LHCN-M2 (cell line): ENCODE results near the gene SHROOM1. TPM values are rescaled to one million over a fixed set of nuclear protein-coding genes. Genes with fewer than 3 reads are reported as not detected.
A peak's percentile ranks its signal among the peaks of the same experiment; 100 is the strongest.

Experiments used
- DNase-seq: peaks from one replicate; pipeline ENCODE4 v3.0.0-alpha.2; 2012; ENCODE audit warnings: low read depth
- total RNA-seq: library from RNA; depleted of rRNA; stranded (reverse); fragments of >200 nt; gene quantifications from 2 replicates; pipeline ENCODE4 v1.2.3, GENCODE V29; 2014

The SHROOM1 gene
- total RNA-seq, 1 experiment from 2014 or later = 13.3 TPM

DNA sequence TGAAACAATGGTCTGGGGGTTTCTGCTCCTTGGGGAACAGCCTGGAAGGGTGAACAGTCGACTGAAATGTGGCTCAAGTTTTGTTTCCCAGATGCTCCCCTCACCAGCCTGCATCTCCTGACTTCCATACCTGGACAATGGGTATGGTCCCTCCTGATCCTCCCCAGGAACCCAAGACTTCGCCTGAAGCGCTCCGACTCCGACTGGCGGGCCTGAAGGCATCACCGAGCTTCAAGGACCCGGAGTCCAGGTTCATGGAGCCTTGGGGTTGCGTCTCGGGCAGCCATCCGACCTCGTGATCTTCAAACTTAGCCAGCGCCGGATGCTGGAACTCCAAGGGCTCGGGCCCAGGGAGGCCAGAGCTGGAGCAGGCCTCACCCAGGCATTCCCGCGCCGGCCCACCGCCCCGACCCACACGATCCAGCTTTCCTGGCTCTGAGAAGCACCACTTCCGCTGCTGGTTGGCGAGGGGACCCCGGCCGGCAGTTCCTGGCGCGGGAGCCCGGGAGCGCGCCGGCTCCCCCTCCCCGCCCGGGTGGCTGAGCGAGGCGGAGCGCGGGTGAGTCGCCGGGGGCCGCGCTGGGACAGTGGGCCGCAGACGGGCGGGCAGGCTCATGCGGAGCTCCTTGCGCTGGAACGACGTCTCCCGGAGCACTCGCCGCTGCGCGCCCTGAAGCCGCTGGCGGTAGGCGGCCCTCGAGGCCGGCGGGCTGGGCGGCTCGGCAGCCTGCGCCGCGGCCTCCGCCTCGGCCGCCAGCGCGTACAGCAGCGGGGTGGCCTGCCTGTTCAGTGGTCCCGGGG is 5.2 kb downstream of the SHROOM1 start:
- DNase-seq = no peak

DNA sequence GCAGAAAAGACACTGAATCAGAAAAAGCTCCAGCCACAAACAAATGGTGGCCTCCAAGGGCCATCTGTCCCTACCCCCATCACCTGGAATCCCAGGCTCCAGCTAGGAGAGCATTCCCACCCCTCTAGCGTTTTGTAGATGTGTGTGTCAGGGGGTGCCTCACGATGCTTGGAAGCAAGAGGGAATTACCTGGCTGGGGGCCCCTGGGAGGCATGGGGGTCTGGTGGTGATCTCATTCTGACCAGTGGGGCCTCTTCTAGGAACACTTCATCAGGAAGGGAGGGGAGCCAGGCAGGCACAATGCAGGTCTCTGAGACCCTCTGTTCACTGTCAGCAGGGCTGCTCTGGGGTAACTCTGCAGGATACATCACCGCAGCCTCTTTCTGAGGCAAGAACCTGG is 6.0 kb downstream of the SHROOM1 start:
- DNase-seq = no peak

DNA sequence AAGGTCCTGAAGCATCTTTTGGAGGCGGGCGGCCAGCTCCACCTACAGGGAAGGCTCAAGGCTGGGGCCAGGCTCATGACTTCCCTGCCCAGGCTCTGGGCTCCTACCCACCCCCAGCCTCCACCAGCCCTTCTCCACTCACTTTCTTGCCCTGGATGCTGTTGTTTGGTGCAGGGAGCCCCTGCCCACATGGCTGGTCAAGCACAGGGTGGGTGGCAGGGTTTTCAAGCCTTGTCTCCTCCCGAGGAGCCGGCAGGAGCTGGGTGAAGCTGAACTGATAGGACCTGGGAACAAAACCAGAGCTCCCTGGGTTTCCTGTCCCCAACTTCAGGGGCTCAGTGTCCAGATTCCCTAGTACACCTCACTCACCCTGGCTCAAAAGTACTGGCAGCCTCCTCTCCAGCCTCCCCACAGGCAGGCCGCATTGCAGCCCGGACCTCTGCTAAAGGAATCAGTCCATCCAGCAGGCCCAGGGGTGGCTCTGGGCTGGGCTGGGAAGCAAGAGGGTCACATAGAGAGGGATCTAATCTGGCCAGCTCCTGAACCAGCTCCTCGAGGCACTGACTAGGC is 6.9 kb downstream of the SHROOM1 start:
- no peak for DNase-seq

DNA sequence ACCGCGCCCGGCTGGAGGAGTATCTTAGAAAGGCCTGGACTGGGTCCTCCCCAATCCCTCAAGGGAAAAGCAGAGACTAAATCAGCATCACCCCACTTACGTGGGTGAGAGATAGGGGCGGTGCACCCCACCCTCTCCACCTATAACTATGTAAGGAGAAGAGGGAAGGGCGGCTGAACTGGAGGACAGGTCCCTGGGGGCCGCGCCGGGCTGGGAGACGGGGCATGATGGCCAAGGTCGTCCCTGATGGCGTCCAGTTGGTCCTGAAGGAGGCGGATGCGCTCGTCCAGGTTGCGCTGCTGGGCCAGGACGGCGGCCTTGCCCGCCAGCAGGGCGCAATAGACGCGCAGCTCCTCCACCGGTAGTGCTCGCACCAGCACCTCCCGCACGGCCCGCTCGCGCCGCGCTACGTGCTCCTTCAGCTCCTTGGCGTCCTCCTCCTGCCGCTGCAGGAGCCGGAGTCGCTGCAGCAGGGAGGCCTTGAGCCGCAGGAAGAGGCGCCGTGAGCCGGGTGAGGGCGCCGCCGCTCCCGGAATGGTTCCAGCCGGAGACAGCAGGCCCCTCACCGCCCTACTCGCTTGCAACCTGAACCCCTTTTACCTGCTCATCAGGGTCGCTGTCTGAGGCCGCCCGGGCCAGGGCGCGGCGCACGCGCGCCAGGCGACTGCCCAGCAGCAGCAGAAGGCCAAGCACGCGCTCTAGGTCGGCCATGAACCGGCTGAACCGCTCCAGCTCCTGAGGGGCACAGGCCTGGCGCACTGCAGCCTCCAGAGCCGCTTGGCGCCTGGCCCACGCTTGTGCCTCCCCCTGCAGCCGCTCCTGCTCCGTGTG is 7.6 kb downstream of the SHROOM1 start:
- DNase-seq = no peak

DNA sequence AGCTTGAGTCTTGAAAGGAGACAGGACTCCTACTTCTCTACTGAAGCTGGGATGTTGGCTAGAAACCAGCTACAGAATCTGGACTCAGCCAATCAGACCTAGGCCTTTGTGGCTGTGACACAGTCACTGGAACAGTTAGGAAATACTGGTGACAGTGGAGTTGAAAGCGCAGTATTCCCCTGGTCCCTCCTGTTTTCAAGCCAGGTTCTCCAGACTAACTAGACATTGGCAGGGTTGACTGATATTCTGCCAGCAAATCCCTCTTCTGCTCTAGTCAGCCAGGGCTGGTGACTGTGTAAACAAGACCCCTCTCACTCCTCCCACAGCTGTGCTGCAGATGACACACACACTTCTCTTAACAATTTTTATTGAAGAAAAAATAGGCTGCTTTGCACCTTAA is 8.7 kb downstream of the SHROOM1 start:
- DNase-seq = no peak

DNA sequence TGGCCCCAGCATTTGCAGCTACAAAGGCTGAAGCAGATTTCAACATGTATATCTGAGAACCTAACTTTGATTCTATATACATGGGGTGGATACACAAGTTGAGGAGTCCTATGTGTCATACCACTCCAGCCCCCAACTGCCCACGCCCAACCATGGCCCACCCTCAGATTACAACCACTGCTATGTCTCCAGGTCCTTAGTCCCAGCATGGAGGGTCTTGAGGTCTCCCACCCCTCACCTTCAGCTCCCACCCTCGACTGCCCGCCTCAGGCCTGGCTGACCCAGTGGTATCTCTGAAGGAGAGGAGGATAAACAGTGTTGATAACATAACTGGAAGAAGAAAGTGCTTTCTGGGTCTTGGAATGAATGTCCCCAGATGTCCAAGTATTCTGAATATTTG is 9.1 kb downstream of the SHROOM1 start:
- DNase-seq = no peak

DNA sequence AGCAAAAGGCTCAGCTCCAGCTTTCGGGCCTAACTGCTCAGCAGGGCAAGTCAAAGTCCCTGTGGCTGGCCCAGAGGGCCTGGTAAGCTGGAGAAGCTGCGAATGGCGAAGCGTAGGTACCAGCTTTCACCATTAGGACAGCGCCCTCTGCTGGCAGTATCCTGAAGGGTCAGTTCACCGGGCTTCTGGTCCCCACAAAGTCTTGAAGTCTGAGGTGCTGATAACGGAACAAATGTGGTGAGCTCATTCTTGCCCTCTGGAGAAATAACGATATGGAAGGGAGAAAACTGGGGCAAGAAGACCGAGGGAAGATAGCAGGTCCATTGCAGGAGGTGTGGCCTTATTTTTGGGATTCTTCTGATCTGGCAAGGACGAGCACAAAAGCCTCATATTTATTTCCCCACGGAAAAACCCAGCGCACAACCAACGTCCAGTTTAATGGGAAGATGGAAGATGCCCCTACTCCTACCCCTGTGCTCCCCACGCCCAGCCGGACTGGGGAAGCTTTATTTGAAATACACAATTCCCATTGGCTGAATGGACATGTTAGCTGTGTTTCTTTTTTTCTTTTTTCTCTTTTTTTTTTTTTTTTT is 10.2 kb downstream of the SHROOM1 start:
- DNase-seq = peak; percentile 84

DNA sequence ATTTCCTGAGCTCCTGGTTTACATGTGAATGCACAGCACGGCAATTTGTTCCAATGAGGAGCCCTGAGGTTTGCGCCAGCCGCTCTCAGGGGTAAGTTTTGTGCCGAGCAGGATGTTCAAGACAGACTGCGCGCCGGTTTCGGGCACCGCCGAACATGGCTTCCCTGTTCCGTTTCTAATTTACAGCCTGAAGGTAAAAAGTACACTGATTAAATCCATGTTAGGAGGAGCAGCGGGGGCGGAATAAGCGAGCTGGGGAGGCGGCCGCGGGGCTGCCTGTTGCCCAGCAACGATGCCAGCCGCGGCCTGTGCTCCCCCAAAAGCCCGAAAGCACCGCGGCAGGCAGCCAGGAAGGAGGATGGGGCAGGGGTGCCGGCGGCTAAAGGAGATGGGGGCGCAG is 11.0 kb downstream of the SHROOM1 start:
- DNase-seq = no peak

DNA sequence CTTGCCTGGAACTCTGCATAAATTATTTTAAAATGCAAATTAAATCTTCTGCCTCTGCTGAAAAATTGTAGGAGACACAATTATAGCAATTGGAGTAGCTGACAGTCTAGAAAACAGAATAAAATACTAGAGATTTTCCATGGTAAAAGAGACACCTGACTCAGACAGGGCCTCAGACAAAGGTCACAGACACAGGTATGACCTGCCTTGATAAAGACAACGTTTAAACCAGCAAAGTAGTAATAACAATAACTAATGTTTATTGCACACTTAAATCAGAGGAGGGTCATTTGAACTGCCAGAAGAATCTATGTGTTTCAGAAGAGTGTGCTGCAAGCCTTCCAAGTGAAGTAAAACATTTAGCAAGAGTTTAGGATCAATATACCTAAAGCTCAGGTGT is 13.4 kb downstream of the SHROOM1 start:
- no peak for DNase-seq

DNA sequence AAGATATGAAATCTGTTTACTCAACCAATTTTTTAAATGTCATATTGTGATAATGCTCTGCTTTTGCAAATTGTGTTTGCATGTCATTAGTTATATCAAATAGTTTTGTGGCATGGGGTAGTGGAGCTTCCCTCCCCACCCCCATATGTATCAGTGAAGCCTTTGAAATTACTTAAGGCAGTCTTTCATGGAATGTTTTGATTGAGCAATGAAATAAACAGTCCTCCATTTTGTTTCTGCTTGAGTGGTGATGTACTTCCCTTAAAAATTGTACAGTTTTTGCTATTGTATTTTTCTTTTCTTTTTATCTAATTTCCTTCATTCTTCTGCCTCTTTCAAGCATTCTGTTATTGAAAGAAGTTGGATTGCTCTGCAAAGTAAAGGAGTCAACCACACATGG is 13.9 kb downstream of the SHROOM1 start:
- no peak for DNase-seq

DNA sequence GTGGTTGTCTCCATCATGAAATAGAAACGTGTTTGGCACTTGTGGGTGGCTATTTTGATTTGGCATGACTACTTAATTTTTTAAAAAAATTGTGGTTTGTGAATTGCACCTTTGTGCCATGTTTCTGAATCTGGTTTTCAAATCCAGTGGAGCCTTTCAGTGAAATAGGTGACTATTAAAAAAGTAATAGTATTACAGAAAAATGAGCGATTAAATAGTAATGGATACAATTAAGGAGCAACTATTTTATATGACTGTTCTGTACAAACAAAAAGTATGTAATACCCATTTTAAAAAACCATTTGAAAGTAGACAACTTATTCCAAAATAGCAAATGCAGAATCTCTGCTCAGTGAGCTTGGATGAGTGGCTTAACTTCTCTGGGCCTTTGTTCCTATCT is 14.4 kb downstream of the SHROOM1 start:
- no peak for DNase-seq

DNA sequence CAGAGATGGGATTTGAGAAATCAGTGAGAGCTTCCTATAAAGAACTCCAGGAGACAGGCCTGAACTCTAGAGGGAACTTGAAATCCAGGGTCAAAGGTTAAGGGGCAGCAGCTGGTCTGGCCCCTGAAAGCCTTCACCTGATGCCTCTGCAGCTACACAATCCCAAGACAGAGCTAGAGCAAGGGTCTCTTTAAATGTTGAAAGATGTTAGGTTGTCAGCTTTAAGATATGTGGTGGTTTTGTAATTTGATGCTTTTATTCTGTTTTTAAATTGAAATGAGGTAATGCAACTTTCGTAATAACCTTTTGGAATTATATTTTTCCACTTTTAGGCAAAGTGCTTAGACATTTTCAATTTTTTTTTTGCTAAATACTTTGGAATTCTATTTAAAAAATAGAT is 15.0 kb downstream of the SHROOM1 start:
- peak; percentile 30 for DNase-seq

DNA sequence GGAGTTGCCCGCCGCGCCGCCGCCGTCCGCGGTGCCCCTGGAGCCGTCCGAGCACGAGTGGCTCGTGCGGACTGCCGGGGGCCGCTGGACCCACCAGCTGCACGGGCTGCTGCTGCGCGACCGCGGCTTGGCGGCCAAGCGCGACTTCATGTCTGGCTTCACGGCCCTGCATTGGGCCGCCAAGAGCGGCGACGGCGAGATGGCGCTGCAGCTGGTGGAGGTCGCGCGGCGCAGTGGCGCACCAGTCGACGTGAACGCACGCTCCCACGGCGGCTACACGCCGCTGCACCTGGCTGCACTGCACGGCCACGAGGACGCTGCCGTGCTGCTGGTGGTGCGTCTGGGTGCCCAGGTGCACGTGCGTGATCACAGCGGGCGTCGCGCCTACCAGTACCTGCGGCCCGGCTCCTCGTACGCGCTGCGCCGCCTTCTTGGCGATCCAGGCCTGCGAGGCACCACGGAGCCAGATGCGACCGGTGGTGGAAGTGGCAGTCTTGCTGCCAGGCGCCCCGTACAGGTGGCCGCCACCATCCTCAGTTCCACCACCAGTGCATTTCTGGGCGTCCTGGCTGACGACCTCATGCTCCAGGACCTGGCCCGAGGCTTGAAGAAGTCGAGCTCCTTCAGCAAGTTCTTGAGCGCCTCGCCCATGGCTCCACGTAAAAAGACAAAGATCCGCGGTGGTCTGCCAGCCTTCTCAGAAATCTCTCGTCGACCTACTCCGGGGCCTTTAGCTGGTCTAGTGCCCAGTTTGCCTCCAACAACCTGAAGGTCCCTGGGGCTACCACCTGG is 15.7 kb downstream of the SHROOM1 start:
- DNase-seq = no peak

DNA sequence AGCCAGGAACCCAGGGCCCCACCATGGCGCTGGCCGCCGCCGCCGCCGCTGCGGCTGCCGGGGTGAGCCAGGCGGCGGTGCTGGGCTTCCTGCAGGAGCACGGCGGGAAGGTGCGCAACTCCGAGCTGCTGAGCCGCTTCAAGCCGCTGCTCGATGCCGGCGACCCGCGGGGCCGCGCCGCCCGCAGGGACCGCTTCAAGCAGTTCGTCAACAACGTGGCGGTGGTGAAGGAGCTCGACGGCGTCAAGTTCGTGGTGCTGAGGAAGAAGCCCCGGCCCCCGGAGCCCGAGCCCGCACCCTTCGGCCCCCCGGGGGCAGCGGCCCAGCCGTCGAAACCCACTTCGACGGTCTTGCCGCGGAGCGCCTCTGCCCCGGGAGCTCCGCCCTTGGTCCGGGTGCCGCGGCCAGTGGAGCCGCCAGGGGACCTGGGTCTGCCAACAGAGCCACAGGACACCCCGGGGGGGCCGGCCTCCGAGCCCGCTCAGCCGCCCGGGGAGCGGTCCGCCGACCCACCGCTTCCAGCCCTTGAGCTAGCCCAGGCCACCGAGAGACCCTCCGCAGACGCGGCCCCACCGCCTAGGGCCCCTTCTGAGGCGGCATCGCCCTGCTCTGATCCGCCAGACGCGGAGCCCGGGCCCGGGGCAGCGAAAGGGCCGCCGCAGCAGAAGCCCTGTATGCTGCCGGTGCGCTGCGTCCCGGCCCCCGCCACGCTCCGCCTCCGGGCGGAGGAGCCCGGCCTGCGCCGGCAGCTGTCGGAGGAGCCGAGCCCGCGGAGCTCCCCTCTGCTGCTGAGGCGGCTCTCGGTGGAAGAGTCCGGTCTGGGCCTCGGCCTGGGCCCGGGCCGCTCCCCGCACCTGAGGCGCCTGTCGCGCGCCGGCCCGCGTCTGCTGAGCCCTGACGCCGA is 16.6 kb downstream of the SHROOM1 start:
- DNase-seq = no peak

DNA sequence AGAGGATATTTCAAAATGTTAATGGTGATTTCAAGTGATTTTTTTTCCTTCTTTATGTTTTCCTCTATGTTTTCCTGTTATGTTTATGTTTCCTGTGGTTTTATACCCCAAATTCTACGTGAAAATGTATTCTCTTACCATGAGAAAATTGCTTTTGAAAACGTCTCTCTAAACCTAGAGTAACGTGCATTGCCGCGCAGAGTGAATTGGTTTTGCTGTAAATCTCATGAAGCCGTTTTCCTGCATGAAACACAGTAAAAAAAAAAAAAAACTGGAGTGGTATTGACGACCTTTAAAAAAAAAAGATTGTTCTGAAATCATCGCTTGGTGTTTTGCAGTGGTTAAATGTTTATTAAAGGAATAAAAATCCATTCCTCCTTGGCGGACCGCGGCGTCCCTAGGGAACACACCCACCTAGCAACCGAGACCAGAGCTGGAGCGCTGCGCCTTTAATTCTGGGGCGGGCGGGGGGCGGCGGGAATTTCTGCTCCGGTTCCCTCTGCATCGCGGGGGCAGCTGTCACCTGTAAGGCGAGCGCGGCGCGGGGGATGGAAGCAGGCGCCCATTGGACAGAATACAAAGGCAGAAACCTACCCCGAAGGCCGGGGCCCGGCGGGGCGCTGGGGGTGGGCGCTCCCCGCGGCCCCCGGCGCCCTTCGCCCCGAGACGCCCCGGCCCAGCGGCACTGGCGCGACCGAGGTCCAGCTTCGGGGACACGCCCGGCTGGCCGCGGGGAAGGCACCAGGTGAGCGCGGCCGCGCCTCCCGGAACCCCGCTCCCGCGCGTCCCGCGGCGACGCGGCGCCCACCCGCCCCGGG is 17.5 kb downstream of the SHROOM1 start, which contains the start of gene SOWAHA:
TSS of gene SOWAHA (plus strand) at position 522 of the 818 bp plus-strand sequence. CDS start 320 bp downstream, outside the sequence.
- no peak for DNase-seq

DNA sequence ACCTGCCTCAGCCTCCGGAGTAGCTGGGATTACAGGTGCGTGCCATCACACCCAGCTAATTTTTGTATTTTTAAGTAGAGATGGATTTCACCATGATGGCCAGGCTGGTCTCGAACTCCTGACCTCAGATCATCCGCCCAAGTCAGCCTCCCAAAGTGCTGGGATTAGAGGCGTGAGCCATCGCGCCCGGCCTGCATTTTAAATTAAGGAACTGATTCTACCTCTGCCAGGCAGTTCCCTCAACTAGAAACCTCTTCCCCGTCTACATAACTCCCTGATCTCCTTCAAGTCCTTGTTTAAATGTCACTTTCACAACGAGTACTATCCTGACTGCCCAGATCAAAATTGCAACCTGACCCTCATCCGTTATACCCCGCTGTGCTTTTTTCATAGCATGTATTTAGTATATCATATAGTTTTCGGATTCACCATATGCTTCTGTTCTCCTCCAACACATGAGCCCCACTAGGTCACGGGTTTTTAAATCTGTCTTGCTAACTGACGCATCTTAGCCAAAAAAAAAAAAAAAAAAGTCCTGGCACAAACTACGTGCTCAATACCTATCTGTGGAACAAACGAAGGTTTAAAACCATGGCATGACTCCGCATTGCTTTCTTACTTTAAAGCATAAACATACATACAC is 18.2 kb downstream of the SHROOM1 start:
- no peak for DNase-seq

DNA sequence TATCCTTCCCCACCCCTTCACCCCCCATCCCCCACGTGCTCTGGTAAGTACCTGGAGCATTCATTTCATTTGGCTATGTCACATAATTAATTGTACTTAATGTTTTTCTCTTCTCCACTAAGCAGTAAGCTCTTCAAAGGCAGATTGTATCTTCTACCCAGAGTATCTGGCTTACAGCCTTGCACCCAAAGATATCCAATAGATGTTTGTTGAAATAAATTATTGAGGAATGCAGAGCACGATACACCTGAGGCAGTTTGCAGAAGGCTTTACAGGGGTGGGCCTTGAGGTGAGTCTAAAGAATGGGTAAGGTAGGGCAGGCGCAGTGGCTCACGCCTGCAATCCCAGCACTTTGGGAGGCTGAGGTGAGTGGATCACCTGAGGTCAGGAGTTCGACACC is 19.8 kb downstream of the SHROOM1 start:
- no peak for DNase-seq

DNA sequence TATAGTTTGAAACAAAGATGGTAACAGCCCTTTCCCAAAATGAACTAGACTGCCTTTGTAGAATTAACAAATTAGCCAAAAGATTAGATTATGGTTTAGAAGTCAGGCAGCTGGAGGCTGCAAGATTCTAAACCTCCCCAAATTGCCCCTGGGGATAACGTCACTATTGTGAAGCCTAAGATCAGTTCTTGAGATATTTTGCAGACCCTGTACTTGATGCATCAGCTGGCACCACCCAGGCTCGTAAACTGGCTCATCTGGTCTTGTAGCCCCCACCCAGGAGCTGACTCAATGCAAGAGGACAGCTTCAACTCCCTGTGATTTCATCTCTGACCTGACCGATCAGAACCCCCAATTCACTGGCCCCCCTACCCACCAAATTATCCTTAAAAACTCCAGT is 21.6 kb downstream of the SHROOM1 start:
- no peak for DNase-seq

DNA sequence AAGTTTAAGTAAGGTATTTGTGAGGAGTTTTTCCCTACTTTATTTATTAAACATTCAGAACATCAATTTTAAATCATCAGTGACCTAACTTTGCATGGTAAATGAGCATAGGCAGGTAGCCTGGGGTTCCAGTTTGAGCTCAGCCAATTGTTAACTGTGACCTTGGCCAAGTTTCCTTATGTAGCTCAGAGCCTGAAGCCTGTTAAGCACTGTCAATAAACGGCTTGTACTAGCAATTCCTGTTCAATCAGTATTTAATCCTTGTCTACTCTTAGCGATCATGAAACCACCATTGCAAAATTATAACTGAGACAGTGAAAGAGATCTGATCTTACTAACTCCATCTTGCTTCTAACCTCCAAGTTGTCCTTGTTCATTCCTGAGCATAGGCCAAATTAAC is 22.0 kb downstream of the SHROOM1 start:
- no peak for DNase-seq
